Sigmoid colon (tissue), 3 donors: Measurements from ENCODE around the gene GYG1.

Experiments
- POLR2A ChIP-seq, 2 donors: fragments of 450-650 bp; IDR thresholded peaks; one replicate each; pipeline ENCODE4 v1.6.1; 2016; ENCODE audit warnings: antibody characterized with exemption in 2 of 2, mild to moderate bottlenecking in 2 of 2, moderate library complexity in 2 of 2
- TF ChIP-seq, protein P1 (sequence below), 4 experiments: fragments of 450-650 bp in 3 of 4; fragments of 200-600 bp in 1 of 4; IDR thresholded peaks; one replicate each; pipeline ENCODE4 v1.5.1; 2016 to 2019; ENCODE audit warnings: antibody characterized with exemption in 4 of 4, mild to moderate bottlenecking in 3 of 4, moderate library complexity in 2 of 4

GRCh38 chr3:148992027-148992634 is 791 bp downstream of the GYG1 start:
- TF ChIP-seq, protein P1, sequence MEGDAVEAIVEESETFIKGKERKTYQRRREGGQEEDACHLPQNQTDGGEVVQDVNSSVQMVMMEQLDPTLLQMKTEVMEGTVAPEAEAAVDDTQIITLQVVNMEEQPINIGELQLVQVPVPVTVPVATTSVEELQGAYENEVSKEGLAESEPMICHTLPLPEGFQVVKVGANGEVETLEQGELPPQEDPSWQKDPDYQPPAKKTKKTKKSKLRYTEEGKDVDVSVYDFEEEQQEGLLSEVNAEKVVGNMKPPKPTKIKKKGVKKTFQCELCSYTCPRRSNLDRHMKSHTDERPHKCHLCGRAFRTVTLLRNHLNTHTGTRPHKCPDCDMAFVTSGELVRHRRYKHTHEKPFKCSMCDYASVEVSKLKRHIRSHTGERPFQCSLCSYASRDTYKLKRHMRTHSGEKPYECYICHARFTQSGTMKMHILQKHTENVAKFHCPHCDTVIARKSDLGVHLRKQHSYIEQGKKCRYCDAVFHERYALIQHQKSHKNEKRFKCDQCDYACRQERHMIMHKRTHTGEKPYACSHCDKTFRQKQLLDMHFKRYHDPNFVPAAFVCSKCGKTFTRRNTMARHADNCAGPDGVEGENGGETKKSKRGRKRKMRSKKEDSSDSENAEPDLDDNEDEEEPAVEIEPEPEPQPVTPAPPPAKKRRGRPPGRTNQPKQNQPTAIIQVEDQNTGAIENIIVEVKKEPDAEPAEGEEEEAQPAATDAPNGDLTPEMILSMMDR (IDR thresholded peaks at IDR 0.05): no peak
- no peak for TF ChIP-seq POLR2A (IDR thresholded peaks at IDR 0.05)
